Right atrium auricular region (tissue), 2 donors: ENCODE measurements around the gene FRMD3. TPM values are rescaled to one million over a fixed set of nuclear protein-coding genes. Genes with fewer than 3 reads are reported as not detected.

Source experiments
- DNase-seq: peaks from one replicate; pipeline ENCODE4 v3.0.0-alpha.2; 2019; ENCODE audit warnings: low spot score
- H3K27ac ChIP-seq, 2 donors: fragments of 200-600 bp; sonication (generic); 1 replicate in 1 of 2; 2 replicates in 1 of 2; pipeline ENCODE4 v1.5.1; 2016 to 2019
- H3K27me3 ChIP-seq, 2 donors: fragments of 200-600 bp; sonication (generic); one replicate each; pipeline versions ENCODE4 v1.5.1 to v1.6.0; 2017 to 2019
- H3K36me3 ChIP-seq: fragments of 200-600 bp; sonication (generic); one replicate; pipeline ENCODE4 v1.5.1; 2016
- H3K4me1 ChIP-seq, 2 donors: fragments of 200-600 bp; sonication (generic); one replicate each; pipeline versions ENCODE4 v1.5.1 to v1.6.0; 2017 to 2019
- H3K4me3 ChIP-seq, 2 donors: fragments of 200-600 bp; sonication (generic); 1 replicate in 1 of 2; 2 replicates in 1 of 2; pipeline ENCODE4 v1.5.1; 2017 to 2019; ENCODE audit warnings: mild to moderate bottlenecking in 1 of 2, moderate library complexity in 1 of 2
- H3K9me3 ChIP-seq, 2 donors: fragments of 200-600 bp; sonication (generic); one replicate each; pipeline ENCODE4 v1.5.1; 2019
- total RNA-seq, 2 donors: library from RNA; depleted of rRNA; stranded (reverse); fragments of >200 nt; gene quantifications; one replicate each; pipeline ENCODE4 v1.1.0, GENCODE V29; 2016
- TF ChIP-seq, protein P1 (sequence below), 2 donors: fragments of 200-600 bp; sonication (generic); IDR thresholded peaks; one replicate each; pipeline ENCODE4 v1.5.1; 2019; ENCODE audit warnings: antibody characterized with exemption in 2 of 2

FRMD3 gene
- total RNA-seq, 2 donors from 2014 or later = 31.4 to 77.5 TPM

DNA sequence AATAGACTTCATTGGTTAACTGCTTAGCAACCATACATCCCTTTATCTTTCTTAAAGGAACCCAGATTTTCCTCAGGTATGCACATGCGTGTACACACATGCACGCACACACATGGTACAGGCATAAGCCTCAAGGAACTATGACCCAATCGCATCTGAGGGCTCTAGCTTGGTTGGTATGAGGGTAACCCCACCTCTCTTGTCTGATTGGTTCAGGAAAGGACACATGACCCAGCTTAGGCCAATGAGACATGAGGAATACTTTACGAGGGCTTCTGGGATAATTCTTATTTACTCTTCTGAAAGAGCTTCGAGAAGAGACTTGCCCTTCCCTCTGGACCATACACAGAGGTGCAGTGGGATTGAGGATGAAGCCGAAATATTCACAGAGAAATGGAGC, 141.9 kb downstream of the FRMD3 start:
- Histone ChIP-seq H3K9me3 (no peaks in the 10 kb centered on the region), H3K4me1 (no peaks in the 10 kb centered on the region), H3K36me3 (no peaks in the 10 kb centered on the region), H3K27me3 (no peaks in the 10 kb centered on the region), H3K27ac (no peak overlapping the region), H3K4me3 (no peak overlapping the region)
- TF ChIP-seq, protein P1, sequence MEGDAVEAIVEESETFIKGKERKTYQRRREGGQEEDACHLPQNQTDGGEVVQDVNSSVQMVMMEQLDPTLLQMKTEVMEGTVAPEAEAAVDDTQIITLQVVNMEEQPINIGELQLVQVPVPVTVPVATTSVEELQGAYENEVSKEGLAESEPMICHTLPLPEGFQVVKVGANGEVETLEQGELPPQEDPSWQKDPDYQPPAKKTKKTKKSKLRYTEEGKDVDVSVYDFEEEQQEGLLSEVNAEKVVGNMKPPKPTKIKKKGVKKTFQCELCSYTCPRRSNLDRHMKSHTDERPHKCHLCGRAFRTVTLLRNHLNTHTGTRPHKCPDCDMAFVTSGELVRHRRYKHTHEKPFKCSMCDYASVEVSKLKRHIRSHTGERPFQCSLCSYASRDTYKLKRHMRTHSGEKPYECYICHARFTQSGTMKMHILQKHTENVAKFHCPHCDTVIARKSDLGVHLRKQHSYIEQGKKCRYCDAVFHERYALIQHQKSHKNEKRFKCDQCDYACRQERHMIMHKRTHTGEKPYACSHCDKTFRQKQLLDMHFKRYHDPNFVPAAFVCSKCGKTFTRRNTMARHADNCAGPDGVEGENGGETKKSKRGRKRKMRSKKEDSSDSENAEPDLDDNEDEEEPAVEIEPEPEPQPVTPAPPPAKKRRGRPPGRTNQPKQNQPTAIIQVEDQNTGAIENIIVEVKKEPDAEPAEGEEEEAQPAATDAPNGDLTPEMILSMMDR (IDR thresholded peaks at IDR 0.05) = no peak
- DNase-seq = no peak

DNA sequence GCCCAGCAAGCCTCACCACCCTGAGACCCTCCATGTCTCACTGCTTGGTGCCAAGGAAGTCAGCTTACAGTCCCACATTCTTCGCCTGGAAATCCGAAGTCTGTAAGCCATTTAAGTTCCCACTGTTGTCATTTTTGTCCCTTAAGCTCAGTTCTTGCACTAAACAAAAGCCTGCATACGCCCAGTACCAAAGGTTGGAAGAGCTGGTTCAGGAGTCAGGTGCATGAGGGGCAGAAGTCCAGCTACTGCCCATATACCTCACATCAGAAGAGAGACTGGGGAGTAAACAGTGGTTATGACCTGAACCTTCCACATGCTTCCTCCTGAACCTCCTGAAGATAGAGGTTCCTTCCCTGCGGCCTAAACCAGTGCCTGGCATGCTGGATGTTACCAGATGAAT, 146.0 kb downstream of the FRMD3 start:
- H3K4me3 ChIP-seq = no peak overlapping the region
- no peak overlapping the region for H3K27ac ChIP-seq
- H3K27me3 ChIP-seq = no peaks in the 10 kb centered on the region
- no peaks in the 10 kb centered on the region for H3K36me3 ChIP-seq
- TF ChIP-seq, protein P1 (IDR thresholded peaks at IDR 0.05) = no peak
- DNase-seq = no peak
- no peaks in the 10 kb centered on the region for H3K9me3 ChIP-seq
- H3K4me1 ChIP-seq = no peaks in the 10 kb centered on the region

DNA sequence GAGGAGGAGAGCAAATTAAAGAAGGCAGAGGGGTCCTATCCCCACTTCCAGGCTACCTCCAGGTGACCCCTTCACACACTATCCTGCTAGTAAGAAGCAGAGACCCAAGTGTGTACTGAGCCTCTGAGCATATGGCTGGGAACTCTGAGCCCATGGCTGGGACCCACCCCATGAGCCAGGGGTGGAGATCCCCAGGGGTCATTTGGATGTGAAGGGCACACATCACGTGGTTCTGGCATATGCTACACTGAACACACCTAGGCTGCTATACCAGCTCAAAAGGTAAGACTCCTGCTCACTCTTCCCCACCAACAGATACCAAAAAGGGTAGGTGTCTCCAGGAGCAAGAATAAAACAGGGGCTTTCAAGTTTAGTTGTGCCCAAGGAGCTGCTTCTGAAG, 149.9 kb downstream of the FRMD3 start:
- Histone ChIP-seq H3K4me3 (no peak overlapping the region), H3K27me3 (no peaks in the 10 kb centered on the region), H3K36me3 (no peaks in the 10 kb centered on the region), H3K4me1 (no peaks in the 10 kb centered on the region), H3K27ac (no peak overlapping the region), H3K9me3 (peaks cover 0 to 13% of the 10 kb centered on the region in 2 donors)
- TF ChIP-seq, protein P1 (IDR thresholded peaks at IDR 0.05) = no peak
- no peak for DNase-seq

GRCh38 chr9:83387401-83388185, 150.6 kb downstream of the FRMD3 start:
- TF ChIP-seq, protein P1 (IDR thresholded peaks at IDR 0.05) = no peak
- Histone ChIP-seq H3K36me3 (no peaks in the 10 kb centered on the region), H3K27ac (no peak overlapping the region), H3K27me3 (no peaks in the 10 kb centered on the region), H3K9me3 (peaks cover 0 to 19% of the 10 kb centered on the region in 2 donors), H3K4me1 (no peaks in the 10 kb centered on the region), H3K4me3 (no peak overlapping the region)
- DNase-seq = no peak

GRCh38 chr9:83385317-83385716, 152.9 kb downstream of the FRMD3 start:
- no peaks in the 10 kb centered on the region for H3K36me3 ChIP-seq
- no peak overlapping the region for H3K27ac ChIP-seq
- TF ChIP-seq, protein P1 (IDR thresholded peaks at IDR 0.05) = no peak
- no peak overlapping the region for H3K4me3 ChIP-seq
- H3K4me1 ChIP-seq = no peaks in the 10 kb centered on the region
- H3K27me3 ChIP-seq = no peaks in the 10 kb centered on the region
- H3K9me3 ChIP-seq = peaks cover 0 to 19% of the 10 kb centered on the region in 2 donors
- DNase-seq = no peak

DNA sequence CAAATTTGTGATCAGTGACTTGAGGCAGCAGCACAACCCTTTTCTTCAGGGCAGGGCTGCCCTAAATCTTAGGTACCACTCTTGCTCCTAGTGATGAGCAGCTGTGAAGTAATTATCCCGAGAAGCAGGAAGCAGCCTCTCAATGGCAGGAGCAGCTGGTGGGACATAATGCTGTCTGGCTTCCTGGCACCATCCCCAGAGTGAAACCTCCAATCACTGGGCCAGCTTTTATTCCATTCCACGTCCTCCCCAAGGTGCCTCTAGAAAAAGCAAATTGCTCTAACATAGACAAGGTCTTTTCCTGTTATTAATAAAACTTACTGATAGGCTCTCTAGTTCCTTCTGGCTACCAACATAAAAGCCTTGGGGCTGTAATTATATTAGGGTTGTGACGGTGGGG, 154.0 kb downstream of the FRMD3 start:
- Histone ChIP-seq H3K4me1 (no peaks in the 10 kb centered on the region), H3K9me3 (peaks cover 0 to 19% of the 10 kb centered on the region in 2 donors), H3K27ac (no peak overlapping the region), H3K36me3 (no peaks in the 10 kb centered on the region), H3K4me3 (no peak overlapping the region), H3K27me3 (no peaks in the 10 kb centered on the region)
- DNase-seq = no peak
- TF ChIP-seq, protein P1 (IDR thresholded peaks at IDR 0.05) = no peak
